Stimulated activated CD8-positive, alpha-beta memory T cell treated with anti-CD3 and anti-CD28 coated beads, Interleukin-7, amount 100 ng/mL, for 48 hours (primary cell): Measurements from ENCODE around the gene CLEC18A.
"Not testable (repeated sequence)": the region's sequence is repeated elsewhere in the genome, so short reads cannot be mapped to it uniquely, and the experiment has no call there.

Experiments used
- DNase-seq, 2 donors: peaks; one replicate each; pipeline ENCODE4 v3.0.0-alpha.2; 2020; ENCODE audit warnings: low read depth in 1 of 2; ENCODE audit errors: extremely low read depth in 1 of 2

Gene CLEC18A

DNA sequence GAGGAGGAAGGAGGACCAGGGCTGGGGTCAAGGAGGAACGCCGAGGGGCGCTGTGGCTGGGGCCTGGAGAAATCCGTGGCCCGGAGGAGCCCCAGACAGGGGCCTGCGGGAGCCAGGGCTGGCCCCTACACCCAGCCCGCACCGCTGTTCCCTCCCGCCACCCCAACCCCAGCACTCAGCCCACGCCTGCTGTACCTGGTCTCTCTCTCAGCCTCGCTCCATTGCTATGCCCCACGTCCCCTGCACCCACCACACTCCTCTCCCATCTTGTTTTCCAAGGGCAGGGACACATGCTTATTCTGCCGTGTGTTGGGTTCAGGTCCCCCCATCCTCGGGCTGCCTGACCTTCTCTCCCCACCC lies 518 bp downstream of the CLEC18A start:
- DNase-seq = not testable (repeated sequence)

DNA sequence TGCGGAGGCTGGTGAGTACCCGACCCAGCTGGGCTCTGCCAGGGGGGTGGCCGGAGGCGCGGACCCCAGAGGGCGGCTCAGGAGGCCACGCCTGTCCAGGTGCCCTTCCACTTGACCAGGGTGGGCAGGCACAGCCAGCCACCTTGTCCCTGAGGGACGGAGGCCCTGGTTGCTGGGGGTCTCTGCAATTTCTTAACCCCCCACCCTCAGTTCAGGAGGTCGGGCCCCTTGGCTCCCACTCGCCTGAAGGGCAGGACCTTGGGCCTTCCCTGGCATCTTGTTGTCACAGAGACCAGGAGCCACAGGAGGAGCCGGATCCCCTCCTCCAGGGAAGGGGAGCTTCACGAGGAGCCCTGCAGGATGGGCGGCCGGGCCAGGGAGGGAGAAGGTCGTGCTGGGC lies 982 bp downstream of the CLEC18A start:
- DNase-seq = not testable (repeated sequence)

DNA sequence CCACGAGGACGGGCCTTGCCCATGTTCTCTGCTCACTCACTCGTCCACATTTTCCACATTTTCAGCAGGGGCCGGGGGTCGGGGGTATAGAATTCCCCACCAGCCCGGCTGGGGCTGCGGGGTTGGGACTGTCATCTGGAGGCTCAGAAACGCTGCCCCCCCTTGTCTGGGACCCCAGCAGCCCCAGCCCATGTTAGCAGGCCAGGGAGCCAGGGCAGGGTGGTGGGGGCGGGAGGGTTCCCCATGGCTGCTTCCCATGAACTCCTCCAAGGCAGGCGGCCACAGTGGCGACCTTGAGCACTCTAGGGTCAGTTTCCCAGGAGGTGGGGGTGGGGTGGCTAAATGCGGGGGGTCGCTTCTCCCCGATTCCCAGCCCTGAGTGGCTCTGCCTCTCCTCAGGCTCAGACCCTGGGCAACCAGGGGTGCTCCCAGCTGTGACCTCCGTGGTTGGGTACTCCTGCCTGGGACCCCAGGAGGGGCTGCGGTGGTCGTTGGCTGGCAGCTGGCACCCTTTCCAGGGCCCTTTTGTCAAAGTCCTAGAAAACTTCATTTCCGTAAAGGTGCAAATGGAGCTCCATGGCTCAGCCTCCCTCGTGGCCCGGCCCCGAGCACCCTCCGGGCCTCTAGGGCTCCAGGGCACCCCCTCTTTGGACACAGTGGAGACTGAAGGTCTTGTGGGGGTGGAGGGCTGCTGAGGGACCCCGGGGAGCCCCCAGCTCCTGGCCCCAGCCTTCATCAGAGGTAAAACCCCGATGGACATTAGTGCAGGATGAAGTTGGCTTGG lies 1.6 kb downstream of the CLEC18A start:
- not testable (repeated sequence) for DNase-seq

DNA sequence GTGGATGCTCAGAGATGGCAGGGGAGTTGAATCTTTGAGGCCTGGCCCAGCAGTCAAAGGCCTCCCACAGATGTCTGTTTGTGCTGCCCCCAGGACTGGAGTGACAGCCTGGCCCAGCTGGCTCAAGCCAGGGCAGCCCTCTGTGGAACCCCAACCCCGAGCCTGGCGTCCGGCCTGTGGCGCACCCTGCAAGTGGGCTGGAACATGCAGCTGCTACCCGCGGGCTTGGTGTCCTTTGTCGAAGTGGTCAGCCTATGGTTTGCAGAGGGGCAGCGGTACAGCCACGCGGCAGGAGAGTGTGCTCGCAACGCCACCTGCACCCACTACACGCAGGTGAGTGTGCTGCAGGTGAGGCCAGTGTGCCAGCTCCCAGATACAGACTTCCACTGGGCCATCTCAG lies 3.1 kb downstream of the CLEC18A start:
- not testable (repeated sequence) for DNase-seq

DNA sequence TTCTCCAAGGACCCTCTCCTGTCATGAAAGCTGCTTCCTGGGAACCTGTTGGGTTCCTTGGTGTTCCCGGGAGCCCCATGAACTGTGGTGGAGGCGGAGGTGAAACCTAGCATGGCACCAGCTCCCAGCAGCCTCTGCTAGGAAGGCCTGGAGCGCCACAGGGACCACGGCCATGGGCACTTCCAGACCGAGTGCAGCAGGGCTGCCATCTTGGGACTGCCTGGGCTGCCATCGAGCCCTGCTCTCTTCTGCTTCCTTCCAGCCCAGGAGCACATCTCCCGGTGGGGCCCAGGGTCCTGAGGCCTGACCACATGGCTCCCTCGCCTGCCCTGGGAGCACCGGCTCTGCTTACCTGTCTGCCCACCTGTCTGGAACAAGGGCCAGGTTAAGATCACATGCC lies 12.2 kb downstream of the CLEC18A start:
- not testable (repeated sequence) for DNase-seq

DNA sequence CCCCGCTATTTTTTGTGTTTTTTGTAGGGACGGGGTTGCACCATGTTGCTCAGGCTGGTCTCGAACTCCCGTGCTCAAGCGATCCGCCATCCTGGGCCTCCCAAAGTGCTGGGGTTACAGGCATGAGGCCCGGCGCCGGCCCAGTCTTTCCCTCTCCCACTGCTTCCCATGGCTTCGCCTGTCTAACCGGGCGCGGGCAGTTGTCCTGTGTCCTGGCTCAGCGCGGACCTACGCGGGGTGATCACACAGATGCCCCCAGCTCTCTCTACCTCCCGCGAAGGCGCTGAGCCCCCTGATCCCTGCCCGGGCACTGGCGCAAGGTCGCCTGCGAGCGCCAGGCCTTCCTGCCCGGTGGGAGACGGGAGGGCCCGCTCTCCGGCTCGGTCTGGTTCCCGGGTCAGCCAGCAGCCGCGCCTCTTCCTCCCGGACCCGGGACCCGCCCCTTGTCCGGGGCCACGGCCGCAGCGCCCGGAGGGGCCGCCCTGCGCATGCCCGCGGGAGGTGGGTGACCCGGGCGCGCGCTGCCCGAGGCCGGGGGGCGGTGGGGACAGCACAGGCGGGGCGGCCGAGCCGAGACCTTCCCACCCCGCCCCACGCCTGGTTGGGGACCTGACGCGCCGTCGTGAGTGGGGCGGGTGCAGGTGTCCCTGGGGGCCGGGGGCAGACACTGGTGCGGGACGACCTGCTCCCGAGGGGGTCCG lies 14.0 kb downstream of the CLEC18A start:
- peak in 1 of 2 donors; percentile 1 for DNase-seq

DNA sequence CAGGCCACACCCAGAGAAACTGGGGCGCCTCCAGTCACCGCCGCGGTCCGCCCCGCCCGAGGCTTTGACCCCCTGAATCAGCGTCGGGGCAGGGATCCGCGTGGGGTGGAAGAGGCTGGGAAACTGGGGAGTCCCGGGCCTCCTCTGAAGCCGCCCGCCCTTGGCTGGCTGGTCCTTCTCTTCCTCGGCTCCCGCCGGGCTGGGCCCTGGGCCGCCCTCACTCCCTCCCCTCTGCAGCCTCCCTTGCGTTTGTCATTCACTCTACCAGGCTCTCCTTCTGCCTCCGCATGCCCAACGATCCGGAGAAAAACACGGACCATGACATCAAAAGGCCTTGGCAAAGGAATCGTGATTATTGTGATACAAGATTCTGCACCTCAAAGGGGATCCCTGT lies 14.5 kb downstream of the CLEC18A start:
- not testable (repeated sequence) for DNase-seq

DNA sequence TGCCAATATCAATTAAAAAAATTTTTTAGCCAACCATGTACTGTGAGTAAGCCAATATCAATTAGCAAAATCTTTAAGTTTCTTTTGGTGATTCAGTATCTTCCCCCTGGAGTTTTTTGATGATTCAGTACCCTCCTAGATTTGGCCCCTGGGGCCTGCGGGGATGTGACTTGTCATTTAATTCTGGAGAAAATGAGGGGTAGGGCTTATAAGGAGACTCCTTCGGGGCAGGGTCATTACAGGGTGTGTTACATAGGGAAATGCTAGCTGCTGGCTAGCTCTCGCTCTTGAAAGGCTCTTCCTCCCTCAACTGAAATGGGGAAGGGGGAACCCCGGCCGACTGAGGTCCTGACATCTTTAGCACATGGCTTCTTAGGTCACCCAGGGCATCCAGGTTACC lies 16.6 kb downstream of the CLEC18A start:
- DNase-seq = not testable (repeated sequence)

DNA sequence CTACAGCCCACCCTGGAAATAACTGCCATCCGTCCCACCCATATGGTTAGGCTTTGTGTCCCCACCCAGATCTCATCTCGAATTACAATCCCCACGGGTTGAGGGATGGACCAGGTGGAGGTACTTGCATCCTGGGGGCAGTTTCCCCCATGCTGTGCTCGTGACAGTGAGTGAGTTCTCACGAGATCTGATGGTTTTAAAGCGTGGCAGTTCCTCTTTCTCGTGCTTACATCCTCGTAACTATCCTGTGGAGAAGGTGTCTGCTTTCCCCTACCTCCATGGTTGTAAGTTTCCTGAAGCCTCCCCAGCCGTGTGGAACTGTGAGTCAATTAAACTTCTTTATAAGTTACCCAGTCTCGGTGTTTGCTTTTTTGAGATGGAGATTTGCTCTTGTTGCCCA lies 17.0 kb downstream of the CLEC18A start:
- not testable (repeated sequence) for DNase-seq

DNA sequence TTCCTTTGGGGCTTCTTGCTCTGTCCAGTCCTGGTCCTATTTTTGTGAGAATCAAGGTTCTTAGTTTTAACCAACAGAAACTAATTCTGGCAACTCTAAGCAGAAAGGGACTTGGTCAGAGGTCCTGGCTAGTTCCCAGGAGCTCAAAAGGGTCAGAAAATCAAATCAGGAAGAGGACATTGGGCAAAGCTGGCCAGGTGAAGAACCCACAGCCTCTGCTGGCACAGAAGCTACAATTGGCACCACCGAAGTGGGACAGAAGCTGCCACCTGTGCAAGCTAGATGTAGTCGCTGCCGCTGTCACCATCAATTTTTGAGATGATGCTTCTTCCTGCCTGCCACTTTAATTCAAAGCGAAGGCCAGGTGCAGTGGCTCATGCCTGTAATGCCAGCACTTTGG lies 18.5 kb downstream of the CLEC18A start:
- DNase-seq = not testable (repeated sequence)

DNA sequence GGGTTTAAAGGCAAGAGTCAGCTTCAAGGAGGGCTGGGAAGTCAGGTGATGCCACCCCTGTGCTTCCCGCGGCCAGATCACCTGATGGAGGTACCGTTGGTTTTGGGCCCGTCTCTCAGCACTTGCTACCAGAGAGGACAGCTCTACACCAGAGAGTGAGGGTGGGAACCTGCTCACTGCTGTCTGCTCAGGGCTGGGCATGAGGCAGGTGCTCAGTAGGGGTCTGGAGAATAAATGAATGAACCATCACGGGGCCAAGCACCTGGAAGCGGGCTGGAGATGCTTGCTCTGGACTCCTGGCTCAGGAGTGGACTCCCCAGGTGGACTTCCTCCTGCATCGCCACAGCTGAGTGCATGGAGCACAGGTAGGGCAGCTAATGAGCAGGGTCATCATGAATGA lies 21.0 kb downstream of the CLEC18A start:
- not testable (repeated sequence) for DNase-seq

DNA sequence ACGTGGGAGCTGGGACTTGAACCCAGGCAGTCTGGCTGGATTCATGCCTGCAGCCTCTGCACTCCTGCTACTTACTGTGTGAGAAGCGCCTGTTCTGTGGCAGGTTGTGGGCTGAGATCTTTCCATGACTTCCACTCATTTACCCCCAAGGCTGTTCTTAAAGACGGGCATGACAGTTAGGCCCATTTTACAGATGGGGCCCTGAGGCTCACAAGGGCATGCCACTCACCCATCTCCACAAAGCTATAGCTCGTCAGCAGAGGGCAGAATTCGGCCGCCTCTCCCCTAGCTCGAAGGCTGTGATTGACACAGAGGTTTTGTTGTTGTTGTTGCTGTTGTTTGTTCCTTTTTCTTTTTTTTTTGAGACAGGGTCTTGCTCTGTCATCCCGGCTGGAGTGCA lies 21.8 kb downstream of the CLEC18A start:
- not testable (repeated sequence) for DNase-seq

DNA sequence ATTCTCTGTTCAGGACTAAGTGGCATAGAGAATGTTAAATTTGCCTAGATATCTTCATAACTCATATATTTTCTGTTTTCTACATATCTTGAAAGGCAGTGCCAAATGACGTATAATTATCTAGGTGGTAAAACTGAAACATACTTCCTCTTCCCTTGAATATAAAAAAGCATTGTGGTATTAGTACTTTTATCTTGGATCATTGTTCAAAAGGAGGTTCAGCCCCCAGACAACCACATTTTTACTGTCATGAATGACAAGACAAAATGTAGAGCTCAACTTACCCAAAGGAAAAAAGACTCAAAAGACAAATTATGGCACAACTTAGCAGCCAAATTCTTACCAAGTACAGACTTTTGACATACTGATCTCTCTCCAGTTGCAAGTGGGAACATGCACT lies 34.1 kb downstream of the CLEC18A start:
- DNase-seq = not testable (repeated sequence)

DNA sequence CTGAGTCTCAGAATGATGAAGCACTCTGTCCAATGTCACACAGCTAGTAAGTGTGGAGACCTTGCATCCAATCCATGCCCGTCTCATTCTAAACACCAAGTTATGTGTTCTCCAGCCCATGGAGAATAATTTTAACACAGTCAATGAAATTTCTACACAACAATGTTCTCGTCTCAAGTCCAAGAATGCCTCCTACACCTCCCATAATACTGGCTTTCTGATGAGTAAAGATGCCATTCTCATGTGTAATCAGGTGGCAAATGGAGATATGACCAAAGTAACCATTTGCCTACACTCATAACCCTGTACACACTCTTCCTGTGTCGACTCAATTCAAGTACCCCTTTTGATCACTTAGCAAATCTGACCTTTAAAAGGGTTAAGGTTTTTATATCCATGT lies 46.8 kb downstream of the CLEC18A start:
- DNase-seq = not testable (repeated sequence)

DNA sequence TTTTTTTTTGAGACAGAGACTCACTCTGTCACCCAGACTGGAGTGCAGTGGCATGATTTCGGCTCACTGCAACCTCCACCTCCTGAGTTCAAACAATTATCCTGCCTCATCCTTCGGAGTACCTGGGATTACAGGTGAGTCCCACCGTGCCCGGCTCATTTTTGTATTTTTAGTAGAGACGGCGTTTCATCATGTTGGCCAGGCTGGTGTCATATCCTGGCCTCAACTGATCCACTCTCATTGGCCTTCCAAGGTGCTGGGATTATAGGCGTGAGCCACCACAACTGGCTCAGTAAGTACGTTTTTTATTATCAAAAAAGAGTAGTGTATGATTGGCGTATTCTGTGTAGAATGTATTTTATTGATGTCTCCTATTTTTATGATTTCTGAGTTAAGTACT lies 48.7 kb downstream of the CLEC18A start:
- DNase-seq = not testable (repeated sequence)

DNA sequence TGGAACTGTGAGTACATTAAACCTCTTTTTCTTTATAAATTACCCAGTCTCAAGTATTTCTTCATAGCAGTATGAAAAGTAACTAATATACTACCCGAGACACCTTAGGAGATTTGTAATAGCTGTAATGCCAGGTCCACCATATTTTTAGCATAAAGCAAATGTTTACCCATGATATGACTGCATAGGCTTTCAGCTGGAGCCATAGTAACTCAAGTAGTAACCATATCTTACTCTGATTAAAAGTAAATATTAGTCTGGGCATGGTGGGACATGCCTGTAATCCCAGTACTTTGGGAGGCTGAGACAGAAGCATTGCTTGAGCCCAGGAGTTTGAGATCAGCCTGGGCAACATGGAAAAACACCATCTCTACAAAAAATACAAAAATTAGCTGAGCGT lies 52.4 kb downstream of the CLEC18A start:
- not testable (repeated sequence) for DNase-seq

DNA sequence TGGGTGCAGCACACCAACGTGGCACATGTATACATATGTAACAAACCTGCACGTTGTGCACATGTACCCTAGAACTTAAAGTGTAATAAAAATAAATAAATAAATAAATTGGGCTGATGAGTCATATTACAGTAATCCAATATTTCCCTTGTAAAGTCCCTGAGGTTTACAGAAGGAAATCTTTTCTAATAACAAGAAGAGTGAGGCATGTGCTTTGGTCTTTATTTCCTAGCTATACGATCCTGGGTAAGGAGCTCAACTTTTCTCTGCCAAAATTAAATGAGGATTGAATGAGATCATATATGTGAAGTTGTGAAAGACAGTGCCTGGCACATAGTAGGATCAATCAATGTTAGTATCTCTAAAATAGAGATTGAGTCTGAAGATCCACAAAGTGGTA lies 57.5 kb downstream of the CLEC18A start:
- DNase-seq = not testable (repeated sequence)

DNA sequence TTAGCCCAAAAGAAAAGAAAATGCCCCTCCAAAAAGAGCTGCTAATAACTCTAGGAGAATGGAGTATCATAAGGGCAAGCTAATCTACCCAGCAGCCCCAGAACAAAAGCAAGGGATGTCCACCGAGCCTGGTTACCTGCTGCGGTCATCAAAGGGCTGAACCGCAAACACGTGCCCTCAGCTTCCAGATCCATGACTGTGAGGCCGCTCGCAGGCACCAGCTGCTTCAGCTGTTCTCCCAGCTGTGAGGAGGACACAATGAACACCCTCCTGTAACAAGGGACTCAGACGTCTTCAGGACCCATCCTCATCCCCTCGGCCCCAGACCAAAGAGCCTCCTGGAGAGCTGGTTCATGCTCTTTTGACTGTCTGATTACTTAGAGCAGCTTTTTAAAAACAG lies 59.5 kb downstream of the CLEC18A start:
- DNase-seq = not testable (repeated sequence)

DNA sequence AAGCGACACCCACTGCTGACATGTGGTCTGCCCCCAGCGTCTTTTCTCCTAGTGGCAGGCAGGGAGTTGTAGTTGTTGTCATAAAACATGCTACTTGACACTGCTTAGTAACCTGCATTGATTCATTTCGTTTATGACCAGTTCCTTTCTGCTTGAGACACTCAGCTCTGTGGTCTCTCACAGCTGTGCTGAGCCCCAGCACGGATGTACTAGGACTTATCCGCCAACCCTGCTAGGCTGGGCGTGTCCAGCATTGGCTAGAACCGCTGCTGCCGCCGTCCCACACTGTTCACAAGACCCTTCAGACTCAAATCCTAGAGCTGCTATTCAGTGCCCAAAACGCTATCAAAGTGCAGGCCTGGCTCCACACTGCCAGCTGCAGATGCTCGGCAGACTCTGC lies 60.0 kb downstream of the CLEC18A start:
- not testable (repeated sequence) for DNase-seq

DNA sequence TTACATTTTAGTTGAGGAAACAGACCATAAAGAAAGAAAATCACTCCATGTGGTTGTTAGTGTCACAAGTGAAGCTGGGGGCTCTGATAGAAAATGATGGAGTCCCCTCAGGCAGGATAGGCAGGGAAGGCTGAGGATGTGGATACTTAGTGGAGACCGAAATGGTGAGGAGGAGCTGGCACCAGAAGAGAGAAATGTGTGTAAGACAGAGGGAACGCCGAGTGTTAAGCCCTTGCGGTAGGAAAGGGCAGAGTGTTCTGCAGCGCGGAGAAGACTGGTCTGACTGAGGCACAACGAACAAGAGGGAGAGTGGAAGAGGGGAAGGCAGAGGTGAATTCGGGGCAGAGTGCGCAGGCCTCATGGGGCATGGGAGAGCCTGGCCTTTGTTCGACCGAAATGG lies 61.2 kb downstream of the CLEC18A start:
- not testable (repeated sequence) for DNase-seq

DNA sequence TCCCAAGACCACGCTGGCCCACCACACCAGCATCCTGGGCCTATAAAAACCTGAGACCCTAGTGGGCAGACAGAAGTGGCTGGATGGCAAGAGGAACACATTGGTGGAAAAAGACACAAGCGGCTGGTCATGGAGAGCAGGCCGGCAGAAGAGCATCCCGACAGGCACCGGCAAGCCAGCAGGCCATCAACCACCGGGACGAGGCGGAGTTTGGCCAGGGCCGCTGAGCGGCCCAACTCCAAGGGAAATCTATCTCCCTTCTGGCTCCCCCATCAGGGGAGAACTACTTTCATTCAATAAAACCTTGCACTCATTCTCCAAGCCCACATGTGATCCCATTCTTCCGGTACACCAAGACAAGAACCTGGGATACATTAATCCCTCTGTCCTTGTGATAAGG lies 61.8 kb downstream of the CLEC18A start:
- DNase-seq = not testable (repeated sequence)
